K562 (cell line): ENCODE data around the gene DXO. TPM values are rescaled to one million over a fixed set of nuclear protein-coding genes. Genes with fewer than 3 reads are reported as not detected.

ENCODE experiments used
- MCM5 ChIP-seq: fragments of 450-650 bp; IDR thresholded peaks from 2 replicates; pipeline ENCODE4 v1.6.1; 2016; ENCODE audit warnings: low read depth
- NR2C1 ChIP-seq, 2 experiments: fragments of 450-650 bp; IDR thresholded peaks; 2 replicates each; pipeline ENCODE4 v1.6.1; 2017; ENCODE audit warnings: mild to moderate bottlenecking in 2 of 2, antibody characterized with exemption in 1 of 2, inconsistent platforms in 1 of 2, missing compliant biosample characterization in 1 of 2, missing genetic modification characterization in 1 of 2
- RNF2 ChIP-seq: sonication (generic); IDR thresholded peaks from 2 replicates; pipeline ENCODE4 v1.6.1; 2016
- SMAD3 ChIP-seq: fragments of 450-650 bp; formaldehyde crosslinking; conservative IDR thresholded peaks from 2 replicates; pipeline ENCODE4 v1.4.0; 2020; ENCODE audit warnings: mild to moderate bottlenecking
- ZBTB8A ChIP-seq: fragments of 450-650 bp; IDR thresholded peaks from 2 replicates; pipeline ENCODE4 v1.6.1; 2018; ENCODE audit warnings: mild to moderate bottlenecking, moderate library complexity; ENCODE audit not compliant: partially characterized antibody
- ZNF644 ChIP-seq: fragments of 200-800 bp; sonication (Bioruptor generic); IDR thresholded peaks from 2 replicates; pipeline ENCODE4 v1.6.1; 2016; ENCODE audit warnings: low read depth, missing genetic modification characterization, missing compliant biosample characterization
- polyA plus RNA-seq, 8 experiments: library from polyadenylated mRNA; depleted of rRNA in 4 of 8; stranded (reverse) in 5 of 8; unstranded in 3 of 8; fragments of >200 nt; fragmentation: Nextera tagmentation in 2 of 8; fragmentation: Illumina TruSeq in 1 of 8; extraction: Ambion mirVana in 2 of 8; extraction: Trizol in 1 of 8; gene quantifications; 2 replicates each; pipeline versions ENCODE4 v1.2.1 to v1.2.3, GENCODE V29; 2011 to 2014; ENCODE audit warnings: inconsistent platforms in 1 of 8, missing spikeins in 1 of 8
- total RNA-seq, 7 experiments: library from RNA; depleted of rRNA in 6 of 7; stranded (reverse); fragments of >200 nt in 6 of 7; fragmentation: Illumina TruSeq in 2 of 7; extraction: Trizol in 2 of 7; gene quantifications; 2 replicates each; pipeline versions ENCODE4 v1.2.1 to v1.2.3, GENCODE V29; 2011 to 2021; ENCODE audit warnings: low replicate concordance in 1 of 7
- TF ChIP-seq, protein P1 (sequence below): IDR thresholded peaks from 3 replicates; pipeline ENCODE4 v1.6.1; 2011; ENCODE audit warnings: borderline replicate concordance, mild to moderate bottlenecking; ENCODE audit not compliant: insufficient read length, insufficient read depth
- TF ChIP-seq, protein P2 (sequence below): IDR thresholded peaks from 2 replicates; pipeline ENCODE4 v1.6.1; 2012; ENCODE audit warnings: low read depth, low read length, improper control_type of control experiment, borderline replicate concordance
- TF ChIP-seq, protein P3 (sequence below): fragments of 450-650 bp; formaldehyde crosslinking; conservative IDR thresholded peaks from 2 replicates; pipeline ENCODE4 v1.4.0; 2022; ENCODE audit warnings: mild to moderate bottlenecking, missing genetic modification characterization

The DXO gene
- total and polyA plus RNA-seq, 9 of the 15 experiments (the other 6 are each of a cell fraction or from before 2014, with no cell fraction given): 6.4 to 35.1 (median 19.4) TPM

DNA sequence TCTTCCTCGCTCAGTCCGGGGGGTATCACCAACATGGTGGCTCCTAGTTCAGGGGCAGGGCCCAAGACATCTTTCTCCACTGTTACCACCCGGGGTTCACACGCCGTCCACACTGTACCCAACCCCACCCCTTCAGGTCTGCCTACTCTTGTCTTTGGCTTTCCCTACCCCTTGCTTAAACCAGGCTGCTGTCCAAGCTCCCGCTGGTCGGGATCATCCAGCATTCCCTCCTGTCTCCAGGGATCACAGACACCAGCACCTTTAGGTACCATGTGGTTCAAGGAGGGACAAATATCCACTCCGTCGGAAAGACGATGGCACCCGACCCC, 13.6 kb downstream of the DXO start (continued):
- TF ChIP-seq, protein P1, sequence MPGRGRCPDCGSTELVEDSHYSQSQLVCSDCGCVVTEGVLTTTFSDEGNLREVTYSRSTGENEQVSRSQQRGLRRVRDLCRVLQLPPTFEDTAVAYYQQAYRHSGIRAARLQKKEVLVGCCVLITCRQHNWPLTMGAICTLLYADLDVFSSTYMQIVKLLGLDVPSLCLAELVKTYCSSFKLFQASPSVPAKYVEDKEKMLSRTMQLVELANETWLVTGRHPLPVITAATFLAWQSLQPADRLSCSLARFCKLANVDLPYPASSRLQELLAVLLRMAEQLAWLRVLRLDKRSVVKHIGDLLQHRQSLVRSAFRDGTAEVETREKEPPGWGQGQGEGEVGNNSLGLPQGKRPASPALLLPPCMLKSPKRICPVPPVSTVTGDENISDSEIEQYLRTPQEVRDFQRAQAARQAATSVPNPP: no peak
- TF ChIP-seq ZNF644 (no peak; the same call in 1 of the 2 replicates), ZBTB8A (no peak), NR2C1 (IDR thresholded peaks at IDR 0.05) (no peak), NR2C1 (tag; IDR thresholded peaks at IDR 0.05) (no peak), MCM5 (no peak), SMAD3 (CRISPR knock-in tag) (no peak), RNF2 (no peak)
- TF ChIP-seq, protein P2, sequence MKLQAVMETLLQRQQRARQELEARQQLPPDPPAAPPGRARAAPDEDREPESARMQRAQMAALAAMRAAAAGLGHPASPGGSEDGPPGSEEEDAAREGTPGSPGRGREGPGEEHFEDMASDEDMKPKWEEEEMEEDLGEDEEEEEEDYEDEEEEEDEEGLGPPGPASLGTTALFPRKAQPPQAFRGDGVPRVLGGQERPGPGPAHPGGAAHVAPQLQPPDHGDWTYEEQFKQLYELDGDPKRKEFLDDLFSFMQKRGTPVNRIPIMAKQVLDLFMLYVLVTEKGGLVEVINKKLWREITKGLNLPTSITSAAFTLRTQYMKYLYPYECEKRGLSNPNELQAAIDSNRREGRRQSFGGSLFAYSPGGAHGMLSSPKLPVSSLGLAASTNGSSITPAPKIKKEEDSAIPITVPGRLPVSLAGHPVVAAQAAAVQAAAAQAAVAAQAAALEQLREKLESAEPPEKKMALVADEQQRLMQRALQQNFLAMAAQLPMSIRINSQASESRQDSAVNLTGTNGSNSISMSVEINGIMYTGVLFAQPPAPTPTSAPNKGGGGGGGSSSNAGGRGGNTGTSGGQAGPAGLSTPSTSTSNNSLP: no peak
- TF ChIP-seq, protein P3, sequence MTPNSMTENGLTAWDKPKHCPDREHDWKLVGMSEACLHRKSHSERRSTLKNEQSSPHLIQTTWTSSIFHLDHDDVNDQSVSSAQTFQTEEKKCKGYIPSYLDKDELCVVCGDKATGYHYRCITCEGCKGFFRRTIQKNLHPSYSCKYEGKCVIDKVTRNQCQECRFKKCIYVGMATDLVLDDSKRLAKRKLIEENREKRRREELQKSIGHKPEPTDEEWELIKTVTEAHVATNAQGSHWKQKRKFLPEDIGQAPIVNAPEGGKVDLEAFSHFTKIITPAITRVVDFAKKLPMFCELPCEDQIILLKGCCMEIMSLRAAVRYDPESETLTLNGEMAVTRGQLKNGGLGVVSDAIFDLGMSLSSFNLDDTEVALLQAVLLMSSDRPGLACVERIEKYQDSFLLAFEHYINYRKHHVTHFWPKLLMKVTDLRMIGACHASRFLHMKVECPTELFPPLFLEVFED (CRISPR knock-in tag): peak; percentile 89
